H9 (cell line): ENCODE results near the gene ANXA1. TPM values are rescaled to one million over a fixed set of nuclear protein-coding genes. Genes with fewer than 3 reads are reported as not detected.
"Not testable (repeated sequence)": the region's sequence is repeated elsewhere in the genome, so short reads cannot be mapped to it uniquely, and the experiment has no call there.

Source experiments
- DNase-seq: peaks from one replicate; pipeline ENCODE4 v3.0.0-alpha.2; 2017
- H2AFZ ChIP-seq: one replicate; pipeline ENCODE4 v1.6.1; 2013; ENCODE audit warnings: mild to moderate bottlenecking, low read length, control low read depth, moderate library complexity
- H2AK5ac ChIP-seq: 2 replicates; pipeline ENCODE4 v1.6.1; 2013; ENCODE audit warnings: low read length, control low read depth, mixed read lengths; ENCODE audit not compliant: insufficient read length
- H2BK120ac ChIP-seq: one replicate; pipeline ENCODE4 v1.6.1; 2013; ENCODE audit warnings: low read depth, mild to moderate bottlenecking, low read length, control low read depth, inconsistent platforms; ENCODE audit not compliant: poor library complexity, severe bottlenecking
- H2BK12ac ChIP-seq: 2 replicates; pipeline ENCODE4 v1.6.1; 2013; ENCODE audit warnings: low read length, control low read depth, mixed read lengths, low read depth; ENCODE audit not compliant: insufficient read length
- H2BK15ac ChIP-seq: 2 replicates; pipeline ENCODE4 v1.6.1; 2013; ENCODE audit warnings: low read depth, low read length, control low read depth
- H2BK20ac ChIP-seq: one replicate; pipeline ENCODE4 v1.6.1; 2013; ENCODE audit warnings: low read depth, mild to moderate bottlenecking, low read length, control low read depth, inconsistent platforms; ENCODE audit not compliant: poor library complexity, severe bottlenecking
- H2BK5ac ChIP-seq: 2 replicates; pipeline ENCODE4 v1.6.1; 2013; ENCODE audit warnings: low read length, control low read depth, mixed read lengths; ENCODE audit not compliant: insufficient read length
- H3K14ac ChIP-seq: 2 replicates; pipeline ENCODE4 v1.6.1; 2013; ENCODE audit warnings: low read length, control low read depth; ENCODE audit not compliant: insufficient read depth
- H3K18ac ChIP-seq: 2 replicates; pipeline ENCODE4 v1.6.1; 2013; ENCODE audit warnings: low read depth, mild to moderate bottlenecking, mixed read lengths, low read length, control low read depth; ENCODE audit not compliant: insufficient read length
- H3K23ac ChIP-seq: 2 replicates; pipeline ENCODE4 v1.6.1; 2013; ENCODE audit warnings: low read length, control low read depth, mixed read lengths, low read depth; ENCODE audit not compliant: insufficient read length
- H3K23me2 ChIP-seq: 2 replicates; pipeline ENCODE4 v1.6.1; 2013; ENCODE audit warnings: low read depth, mild to moderate bottlenecking, mixed read lengths, low read length, control low read depth; ENCODE audit not compliant: insufficient read length, poor library complexity, severe bottlenecking
- H3K27ac ChIP-seq: 2 replicates; pipeline ENCODE4 v1.5.1; 2013; ENCODE audit warnings: low read length, control low read depth, mixed read lengths, low read depth; ENCODE audit not compliant: insufficient read length
- H3K27me3 ChIP-seq: 2 replicates; pipeline ENCODE4 v1.6.1; 2013; ENCODE audit warnings: low read length, control low read depth, inconsistent platforms; ENCODE audit not compliant: insufficient read depth
- H3K4ac ChIP-seq: 2 replicates; pipeline ENCODE4 v1.6.1; 2013; ENCODE audit warnings: low read depth, mild to moderate bottlenecking, control low read depth, inconsistent platforms, low read length, moderate library complexity
- H3K4me1 ChIP-seq: 2 replicates; pipeline ENCODE4 v1.6.1; 2013; ENCODE audit warnings: low read length, control low read depth, inconsistent platforms; ENCODE audit not compliant: insufficient read depth
- H3K4me2 ChIP-seq: 2 replicates; pipeline ENCODE4 v1.6.1; 2013; ENCODE audit warnings: low read length, control low read depth, mixed read lengths; ENCODE audit not compliant: insufficient read length, insufficient read depth
- H3K56ac ChIP-seq: 2 replicates; pipeline ENCODE4 v1.6.1; 2013; ENCODE audit warnings: low read depth, mild to moderate bottlenecking, mixed read lengths, low read length, control low read depth; ENCODE audit not compliant: insufficient read length
- H3K79me1 ChIP-seq: 2 replicates; pipeline ENCODE4 v1.6.1; 2013; ENCODE audit warnings: low read depth, mild to moderate bottlenecking, moderate library complexity, low read length, control low read depth, inconsistent platforms; ENCODE audit not compliant: insufficient read depth, poor library complexity, severe bottlenecking
- H3K79me2 ChIP-seq: 2 replicates; pipeline ENCODE4 v1.6.1; 2013; ENCODE audit warnings: low read length, control low read depth, inconsistent platforms; ENCODE audit not compliant: insufficient read depth
- H3K9ac ChIP-seq: 2 replicates; pipeline ENCODE4 v1.6.1; 2013; ENCODE audit warnings: low read length, control low read depth, mixed read lengths; ENCODE audit not compliant: insufficient read length; ENCODE audit errors: extremely low read depth
- H3K9me3 ChIP-seq: one replicate; pipeline ENCODE4 v1.6.1; 2013; ENCODE audit warnings: low read depth, low read length, inconsistent platforms; ENCODE audit not compliant: control insufficient read depth
- H3T11ph ChIP-seq: one replicate; pipeline ENCODE4 v1.6.1; 2013; ENCODE audit warnings: mild to moderate bottlenecking, low read length, control low read depth, inconsistent platforms
- H4K20me1 ChIP-seq: one replicate; pipeline ENCODE4 v1.6.1; 2013; ENCODE audit not compliant: control insufficient read depth, insufficient read length, insufficient read depth
- H4K5ac ChIP-seq: 2 replicates; pipeline ENCODE4 v1.6.1; 2013; ENCODE audit warnings: low read depth, mild to moderate bottlenecking, mixed read lengths, low read length, control low read depth; ENCODE audit not compliant: insufficient read length
- H4K8ac ChIP-seq: replicated peaks from 2 replicates; pipeline ENCODE4 v1.6.1; 2013; ENCODE audit warnings: low read length, control low read depth, mixed read lengths, low read depth; ENCODE audit not compliant: insufficient read length
- H4K91ac ChIP-seq: 2 replicates; pipeline ENCODE4 v1.6.1; 2013; ENCODE audit warnings: low read depth, mild to moderate bottlenecking, moderate library complexity, mixed read lengths, low read length, control low read depth; ENCODE audit not compliant: insufficient read length
- H3K27ac Mint-ChIP-seq, 3 experiments: 2 replicates in 2 of 3; 3 replicates in 1 of 3; pipeline ENCODE4 v1.8.0; 2020 to 2021; ENCODE audit warnings: mixed read lengths in 3 of 3, mild to moderate bottlenecking in 1 of 3, moderate library complexity in 1 of 3
- H3K27me3 Mint-ChIP-seq: 2 replicates; pipeline ENCODE4 v1.8.0; 2021; ENCODE audit warnings: low read depth, mild to moderate bottlenecking, moderate library complexity, mixed read lengths
- H3K36me3 Mint-ChIP-seq, 3 experiments: 2 replicates in 2 of 3; 3 replicates in 1 of 3; pipeline ENCODE4 v1.8.0; 2020 to 2021; ENCODE audit warnings: low read depth in 3 of 3, mixed read lengths in 3 of 3; ENCODE audit not compliant: insufficient read depth in 1 of 3
- H3K4me1 Mint-ChIP-seq, 2 experiments: 2 replicates each; pipeline ENCODE4 v1.8.0; 2020; ENCODE audit warnings: mixed read lengths in 2 of 2
- H3K4me3 Mint-ChIP-seq, 2 experiments: 2 replicates in 1 of 2; 3 replicates in 1 of 2; pipeline ENCODE4 v1.8.0; 2020 to 2021; ENCODE audit warnings: mild to moderate bottlenecking in 2 of 2, mixed read lengths in 2 of 2, moderate library complexity in 1 of 2
- H3K9me3 Mint-ChIP-seq, 2 experiments: 2 replicates in 1 of 2; 3 replicates in 1 of 2; pipeline ENCODE4 v1.8.0; 2020; ENCODE audit warnings: mild to moderate bottlenecking in 2 of 2, mixed read lengths in 2 of 2, moderate library complexity in 1 of 2
- WGBS: extraction: QIAGEN DNeasy Blood & Tissue Kit; methylation state at CpG from one replicate; pipeline ENCODE4 v1.1.7; 2013; ENCODE audit warnings: missing lambda C conversion rate, low lambda C conversion rate, mixed read lengths; ENCODE audit not compliant: insufficient read length; ENCODE audit errors: extremely low coverage; 5-methylcytosine and 5-hydroxymethylcytosine counted together
- total RNA-seq: library from RNA; stranded (reverse); gene quantifications from 2 replicates; pipeline ENCODE4 v1.2.1, GENCODE V29; 2021
- TF ChIP-seq, protein P1 (sequence below): fragments of 200-600 bp; sonication (generic); conservative IDR thresholded peaks from 3 replicates; pipeline ENCODE4 v1.8.0; 2021; ENCODE audit warnings: antibody characterized with exemption, mild to moderate bottlenecking

The ANXA1 gene
- total RNA-seq, 1 experiment from 2014 or later, result 3.5 TPM

GRCh38 chr9:73183917-73184861 lies 32.5 kb downstream of the ANXA1 start:
- no peaks in the 10 kb centered on the region for H3K79me2 ChIP-seq
- H2BK20ac ChIP-seq, result no peak overlapping the region
- H2AK5ac ChIP-seq, result no peak overlapping the region
- no peak overlapping the region for H2BK5ac ChIP-seq
- H3K4me1 Mint-ChIP-seq, result peaks cover 5 to 7% of the 10 kb centered on the region in 2 experiments; a peak in 3 of 4 replicates
- no peak overlapping the region for H3K56ac ChIP-seq
- no peaks in the 10 kb centered on the region for H3K23me2 ChIP-seq
- no peak overlapping the region for H3K4me3 Mint-ChIP-seq
- no CpG with 5 or more reads among the region's 3 CpGs for WGBS
- no peaks in the 10 kb centered on the region for H3K27me3 Mint-ChIP-seq
- no peak overlapping the region for H3K9ac ChIP-seq
- H4K8ac ChIP-seq, result no peak overlapping the region
- H3K27ac ChIP-seq, result no peak overlapping the region
- peaks cover 0 to 3% of the 10 kb centered on the region in 2 experiments; a peak in 2 of 5 replicates for H3K9me3 Mint-ChIP-seq
- H3K14ac ChIP-seq, result no peak overlapping the region; the same call in 1 of the 2 replicates
- H3K79me1 ChIP-seq, result no peaks in the 10 kb centered on the region
- H2BK15ac ChIP-seq, result no peak overlapping the region
- no peak overlapping the region for H2BK12ac ChIP-seq
- no peak overlapping the region for H3T11ph ChIP-seq
- DNase-seq, result no peak
- H3K27me3 ChIP-seq, result no peaks in the 10 kb centered on the region
- H3K36me3 Mint-ChIP-seq, result 0 out of 7 replicates have a peak, but pooled peaks cover 0 to 1% (median 0%) of the 10 kb centered on the region in 3 experiments
- no peak overlapping the region for H3K27ac Mint-ChIP-seq
- no peak overlapping the region for H3K4ac ChIP-seq
- H2AFZ ChIP-seq, result no peak overlapping the region
- H3K23ac ChIP-seq, result no peak overlapping the region
- no peak overlapping the region for H2BK120ac ChIP-seq
- no peaks in the 10 kb centered on the region for H4K20me1 ChIP-seq
- no peak overlapping the region for H3K4me2 ChIP-seq
- H4K5ac ChIP-seq, result no peak overlapping the region
- H3K9me3 ChIP-seq, result no peaks in the 10 kb centered on the region
- no peaks in the 10 kb centered on the region for H3K4me1 ChIP-seq
- TF ChIP-seq, protein P1, sequence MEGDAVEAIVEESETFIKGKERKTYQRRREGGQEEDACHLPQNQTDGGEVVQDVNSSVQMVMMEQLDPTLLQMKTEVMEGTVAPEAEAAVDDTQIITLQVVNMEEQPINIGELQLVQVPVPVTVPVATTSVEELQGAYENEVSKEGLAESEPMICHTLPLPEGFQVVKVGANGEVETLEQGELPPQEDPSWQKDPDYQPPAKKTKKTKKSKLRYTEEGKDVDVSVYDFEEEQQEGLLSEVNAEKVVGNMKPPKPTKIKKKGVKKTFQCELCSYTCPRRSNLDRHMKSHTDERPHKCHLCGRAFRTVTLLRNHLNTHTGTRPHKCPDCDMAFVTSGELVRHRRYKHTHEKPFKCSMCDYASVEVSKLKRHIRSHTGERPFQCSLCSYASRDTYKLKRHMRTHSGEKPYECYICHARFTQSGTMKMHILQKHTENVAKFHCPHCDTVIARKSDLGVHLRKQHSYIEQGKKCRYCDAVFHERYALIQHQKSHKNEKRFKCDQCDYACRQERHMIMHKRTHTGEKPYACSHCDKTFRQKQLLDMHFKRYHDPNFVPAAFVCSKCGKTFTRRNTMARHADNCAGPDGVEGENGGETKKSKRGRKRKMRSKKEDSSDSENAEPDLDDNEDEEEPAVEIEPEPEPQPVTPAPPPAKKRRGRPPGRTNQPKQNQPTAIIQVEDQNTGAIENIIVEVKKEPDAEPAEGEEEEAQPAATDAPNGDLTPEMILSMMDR, result peak; percentile 79
- no peak overlapping the region for H3K18ac ChIP-seq
- H4K91ac ChIP-seq, result no peak overlapping the region

GRCh38 chr9:73191109-73191508 lies 39.4 kb downstream of the ANXA1 start:
- H3K14ac ChIP-seq, H3K4me1 Mint-ChIP-seq, H3K4me2 ChIP-seq, H3K4me1 ChIP-seq, H3K27ac ChIP-seq, H3K27me3 ChIP-seq, H3K23me2 ChIP-seq, H3K18ac ChIP-seq, H2BK120ac ChIP-seq, H3K36me3 Mint-ChIP-seq, H4K91ac ChIP-seq, H2BK15ac ChIP-seq, H2BK5ac ChIP-seq, H4K8ac ChIP-seq, DNase-seq, H2AFZ ChIP-seq, H3K4ac ChIP-seq, H3K4me3 Mint-ChIP-seq, H3K79me1 ChIP-seq, H2AK5ac ChIP-seq, H2BK20ac ChIP-seq, H3K9me3 Mint-ChIP-seq, H3K27ac Mint-ChIP-seq, H3K27me3 Mint-ChIP-seq, H3K56ac ChIP-seq, H2BK12ac ChIP-seq, H3K9me3 ChIP-seq, H4K5ac ChIP-seq, H3T11ph ChIP-seq, H3K23ac ChIP-seq, H3K9ac ChIP-seq, H3K79me2 ChIP-seq, H4K20me1 ChIP-seq: not testable (repeated sequence)
- no CpG with 5 or more reads among the region's 1 CpG for WGBS
